ENCODE measurements around the gene TMEM196.

DNA sequence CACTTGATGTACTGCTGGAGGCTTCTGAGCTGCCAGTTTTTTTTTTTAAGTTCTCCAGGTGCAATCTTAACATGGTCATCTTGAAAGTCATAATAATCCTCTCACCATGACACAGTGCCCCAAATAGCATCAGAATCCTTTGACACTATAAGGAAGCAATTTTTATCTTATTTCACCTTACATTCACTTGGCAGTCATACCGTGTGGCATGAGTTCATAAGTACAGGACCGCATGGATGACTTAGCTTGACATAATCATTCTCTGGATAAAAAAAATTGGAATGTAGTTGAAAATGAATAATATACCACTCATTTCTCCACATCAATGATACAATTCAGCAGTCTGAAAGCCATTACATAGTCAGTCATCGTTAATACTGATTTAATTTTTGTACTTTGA, 25.6 kb upstream of the TMEM196 start:
- TF ChIP-seq, protein P1, sequence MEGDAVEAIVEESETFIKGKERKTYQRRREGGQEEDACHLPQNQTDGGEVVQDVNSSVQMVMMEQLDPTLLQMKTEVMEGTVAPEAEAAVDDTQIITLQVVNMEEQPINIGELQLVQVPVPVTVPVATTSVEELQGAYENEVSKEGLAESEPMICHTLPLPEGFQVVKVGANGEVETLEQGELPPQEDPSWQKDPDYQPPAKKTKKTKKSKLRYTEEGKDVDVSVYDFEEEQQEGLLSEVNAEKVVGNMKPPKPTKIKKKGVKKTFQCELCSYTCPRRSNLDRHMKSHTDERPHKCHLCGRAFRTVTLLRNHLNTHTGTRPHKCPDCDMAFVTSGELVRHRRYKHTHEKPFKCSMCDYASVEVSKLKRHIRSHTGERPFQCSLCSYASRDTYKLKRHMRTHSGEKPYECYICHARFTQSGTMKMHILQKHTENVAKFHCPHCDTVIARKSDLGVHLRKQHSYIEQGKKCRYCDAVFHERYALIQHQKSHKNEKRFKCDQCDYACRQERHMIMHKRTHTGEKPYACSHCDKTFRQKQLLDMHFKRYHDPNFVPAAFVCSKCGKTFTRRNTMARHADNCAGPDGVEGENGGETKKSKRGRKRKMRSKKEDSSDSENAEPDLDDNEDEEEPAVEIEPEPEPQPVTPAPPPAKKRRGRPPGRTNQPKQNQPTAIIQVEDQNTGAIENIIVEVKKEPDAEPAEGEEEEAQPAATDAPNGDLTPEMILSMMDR (IDR thresholded peaks at IDR 0.05; ENCODE audit: extremely low read depth in 1 of 2, insufficient read depth in 1 of 2, low read depth in 1 of 2, low read length in 2 of 2), result no peak
- TF ChIP-seq POLR2A (IDR thresholded peaks at IDR 0.05; ENCODE audit: low read depth, low read length), result no peak
- TF ChIP-seq POLR2AphosphoS5 (IDR thresholded peaks at IDR 0.05; ENCODE audit: insufficient read depth, low read depth, low read length), result no peak
- TF ChIP-seq, protein P2, sequence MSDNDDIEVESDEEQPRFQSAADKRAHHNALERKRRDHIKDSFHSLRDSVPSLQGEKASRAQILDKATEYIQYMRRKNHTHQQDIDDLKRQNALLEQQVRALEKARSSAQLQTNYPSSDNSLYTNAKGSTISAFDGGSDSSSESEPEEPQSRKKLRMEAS (IDR thresholded peaks at IDR 0.05; ENCODE audit: insufficient read depth, insufficient read length), result no peak
- TF ChIP-seq EZH2 (IDR thresholded peaks at IDR 0.05; ENCODE audit: borderline replicate concordance, low read depth, low read length, severe bottlenecking), result no peak
- TF ChIP-seq MYC (IDR thresholded peaks at IDR 0.05; ENCODE audit: low read depth, low read length), result no peak
- TF ChIP-seq JUN (IDR thresholded peaks at IDR 0.05; ENCODE audit: borderline replicate concordance, insufficient read depth, insufficient read length, low read depth), result no peak
- no peak for TF ChIP-seq FOS (IDR thresholded peaks at IDR 0.05; ENCODE audit: borderline replicate concordance, insufficient read depth, low read length)
